ENCODE measurements around the gene SUGCT. TPM values are rescaled to one million over a fixed set of nuclear protein-coding genes. Genes with fewer than 3 reads are reported as not detected.

The SUGCT gene
- total and polyA plus RNA-seq, 8 donors, result 0.73 to 1.9 (median 1.2) TPM

GRCh38 chr7:40582539-40582938 lies 447.7 kb downstream of the SUGCT start:
- no peak for TF ChIP-seq CTCF (IDR thresholded peaks at IDR 0.05)
- WGBS, 2 donors, result 80 to 86% methylated on average over 5 of the region's 5 CpGs
- Histone ChIP-seq H3K4me1 (no peaks in the 10 kb centered on the region), H3K9me3 (no peaks in the 10 kb centered on the region), H3K4me3 (no peak overlapping the region), H3K27ac (no peak overlapping the region), H3K36me3 (no peaks in the 10 kb centered on the region), H3K27me3 (no peaks in the 10 kb centered on the region)
- ATAC-seq, result no peak
- intact Hi-C loops (cut with DNase I), result no loop called here
- no peak for DNase-seq
- no peak for FAIRE-seq

GRCh38 chr7:40583667-40584444 lies 449.1 kb downstream of the SUGCT start:
- no peaks in the 10 kb centered on the region for H3K9me3 ChIP-seq
- no peak overlapping the region for H3K4me3 ChIP-seq
- no peak for TF ChIP-seq CTCF (IDR thresholded peaks at IDR 0.05)
- H3K27me3 ChIP-seq, result no peaks in the 10 kb centered on the region
- ATAC-seq (no peak), FAIRE-seq (no peak), DNase-seq (no peak)
- 49 to 56% methylated on average over 5 of the region's 5 CpGs for WGBS, 2 donors
- no peaks in the 10 kb centered on the region for H3K4me1 ChIP-seq
- intact Hi-C loops (cut with DNase I), result no loop called here
- H3K27ac ChIP-seq, result no peak overlapping the region
- H3K36me3 ChIP-seq, result no peaks in the 10 kb centered on the region

GRCh38 chr7:40584667-40585433 lies 450.0 kb downstream of the SUGCT start:
- no peak for TF ChIP-seq CTCF (IDR thresholded peaks at IDR 0.05)
- no peaks in the 10 kb centered on the region for H3K9me3 ChIP-seq
- ATAC-seq (no peak), DNase-seq (no peak), FAIRE-seq (no peak)
- no peaks in the 10 kb centered on the region for H3K4me1 ChIP-seq
- no peak overlapping the region for H3K27ac ChIP-seq
- H3K36me3 ChIP-seq, result no peaks in the 10 kb centered on the region
- 77 to 85% methylated on average over 4 of the region's 4 CpGs for WGBS, 2 donors
- no peaks in the 10 kb centered on the region for H3K27me3 ChIP-seq
- intact Hi-C loops (cut with DNase I), result no loop called here
- no peak overlapping the region for H3K4me3 ChIP-seq

- no peaks in the 10 kb centered on the region for H3K36me3 ChIP-seq
- FAIRE-seq (no peak), DNase-seq (no peak), ATAC-seq (no peak)
- H3K27ac ChIP-seq, result no peak overlapping the region
- intact Hi-C loops (cut with DNase I), result no loop called here
- no peaks in the 10 kb centered on the region for H3K9me3 ChIP-seq
- WGBS, 2 donors, result 67 to 85% methylated on average over 1 of the region's 1 CpG
- H3K27me3 ChIP-seq, result no peaks in the 10 kb centered on the region
- no peak for TF ChIP-seq CTCF (IDR thresholded peaks at IDR 0.05)
- H3K4me1 ChIP-seq, result no peaks in the 10 kb centered on the region
- H3K4me3 ChIP-seq, result no peak overlapping the region
Measured at GRCh38 chr7:40586197-40586596, 451.4 kb downstream of the SUGCT start.

GRCh38 chr7:40587419-40587818 lies 452.6 kb downstream of the SUGCT start:
- Histone ChIP-seq H3K27ac (no peak overlapping the region), H3K4me3 (no peak overlapping the region), H3K4me1 (no peaks in the 10 kb centered on the region), H3K27me3 (no peaks in the 10 kb centered on the region), H3K36me3 (no peaks in the 10 kb centered on the region), H3K9me3 (no peaks in the 10 kb centered on the region)
- ATAC-seq (no peak), FAIRE-seq (peak; percentile 13), DNase-seq (no peak)
- TF ChIP-seq CTCF (IDR thresholded peaks at IDR 0.05), result no peak
- intact Hi-C loops (cut with DNase I), result no loop called here
